Activated naive CD8-positive, alpha-beta T cell (primary cell): ENCODE results near the gene MEIS1.

Source experiments
- H3K27ac Mint-ChIP-seq: one replicate; pipeline ENCODE4 v1.8.0; 2021; ENCODE audit warnings: mixed read lengths
- H3K27me3 Mint-ChIP-seq: one replicate; pipeline ENCODE4 v1.8.0; 2021; ENCODE audit warnings: mixed read lengths
- H3K36me3 Mint-ChIP-seq: one replicate; pipeline ENCODE4 v1.8.0; 2021; ENCODE audit warnings: mixed read lengths
- H3K4me1 Mint-ChIP-seq: one replicate; pipeline ENCODE4 v1.8.0; 2021; ENCODE audit warnings: low read depth, mixed read lengths
- H3K4me3 Mint-ChIP-seq: one replicate; pipeline ENCODE4 v1.8.0; 2021; ENCODE audit warnings: mild to moderate bottlenecking, mixed read lengths
- H3K9me3 Mint-ChIP-seq: one replicate; pipeline ENCODE4 v1.8.0; 2021; ENCODE audit warnings: low read depth, mixed read lengths

MEIS1 gene

DNA sequence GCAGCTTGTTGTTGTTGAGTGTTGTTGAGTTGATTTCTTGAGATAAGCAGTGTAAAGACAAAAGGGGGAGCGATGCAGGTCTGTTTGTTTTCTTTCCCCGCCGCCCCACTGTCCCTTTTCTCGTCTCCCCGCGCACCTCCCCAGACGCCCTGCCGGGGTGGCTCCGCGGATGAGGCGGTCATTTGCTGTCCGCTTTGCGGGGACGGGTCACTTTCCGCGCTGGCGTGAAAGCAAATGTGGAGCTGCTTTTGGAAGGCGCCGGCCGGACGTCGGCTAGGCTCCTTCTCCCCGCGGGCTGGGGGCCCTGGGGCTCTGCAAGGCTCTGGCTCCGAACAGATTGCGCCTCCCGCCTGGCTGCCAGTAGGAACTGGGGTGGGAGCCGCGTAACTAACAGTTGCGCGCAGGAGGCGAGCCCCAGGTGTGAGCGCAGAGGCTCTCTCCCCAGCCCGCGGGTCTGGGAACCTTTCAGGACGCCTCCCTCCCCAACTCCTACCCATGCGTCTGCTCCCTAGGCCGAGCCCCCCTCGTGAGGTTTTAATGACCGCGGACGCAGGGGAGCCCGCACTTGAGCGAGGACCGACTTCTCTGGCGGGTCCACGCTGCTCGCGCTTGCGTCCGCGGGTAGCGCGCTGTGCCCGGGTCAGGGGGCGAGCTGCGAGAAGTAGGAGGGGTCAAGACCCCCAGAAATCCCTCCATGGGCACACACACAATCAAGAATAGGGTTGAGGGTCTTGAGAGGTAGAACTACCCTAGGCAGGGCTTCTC is 146.6 kb downstream of the MEIS1 start:
- Mint-ChIP-seq H3K36me3 (no peaks in the 10 kb centered on the region), H3K27me3 (peaks cover 32% of the 10 kb centered on the region), H3K4me3 (no peak overlapping the region), H3K27ac (no peak overlapping the region), H3K9me3 (no peaks in the 10 kb centered on the region), H3K4me1 (peaks cover 6% of the 10 kb centered on the region)

DNA sequence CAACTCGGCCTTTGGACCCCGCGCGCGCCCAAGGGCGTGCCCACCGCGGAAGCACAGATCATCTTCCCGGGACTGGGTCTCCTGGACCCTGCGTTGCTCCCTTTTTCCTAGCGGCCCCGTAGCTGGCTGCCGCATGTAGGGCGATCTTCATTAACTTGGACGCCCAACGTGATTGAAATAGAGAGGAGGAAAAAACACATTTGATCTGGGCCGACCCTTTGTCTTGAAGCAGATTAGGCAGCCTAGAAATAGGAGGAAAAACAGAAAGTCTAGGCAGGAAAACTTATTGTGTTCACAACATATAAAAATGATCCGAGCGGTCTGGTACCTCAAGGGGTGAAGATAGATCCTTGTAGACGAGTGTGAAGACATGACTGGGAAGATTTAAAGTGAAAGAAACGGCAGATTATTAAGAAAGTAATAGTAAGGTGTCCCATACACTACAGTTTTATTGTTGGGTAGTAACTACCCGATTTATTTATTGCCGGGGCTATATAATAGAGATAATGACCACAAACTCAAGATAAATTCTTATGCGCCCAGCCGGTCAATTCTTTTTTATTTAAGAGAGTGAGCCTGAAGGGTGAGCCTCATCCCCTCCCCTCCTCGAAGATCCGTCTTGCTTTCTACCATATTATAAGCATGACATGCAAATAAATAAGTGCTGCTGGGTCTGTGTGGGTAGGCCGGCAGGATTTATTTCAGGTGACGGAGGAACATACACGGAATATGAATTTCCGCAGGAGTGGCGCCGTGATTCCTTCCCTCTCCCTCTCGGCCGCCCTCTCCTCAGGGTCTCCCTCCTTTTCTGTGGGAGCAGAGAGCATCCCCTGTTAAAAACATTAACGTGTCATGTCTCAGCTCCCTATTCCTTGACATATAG is 147.4 kb downstream of the MEIS1 start:
- peaks cover 29% of the 10 kb centered on the region for H3K27me3 Mint-ChIP-seq
- no peak overlapping the region for H3K4me3 Mint-ChIP-seq
- no peaks in the 10 kb centered on the region for H3K9me3 Mint-ChIP-seq
- H3K36me3 Mint-ChIP-seq: no peaks in the 10 kb centered on the region
- H3K4me1 Mint-ChIP-seq: peaks cover 6% of the 10 kb centered on the region
- no peak overlapping the region for H3K27ac Mint-ChIP-seq

DNA sequence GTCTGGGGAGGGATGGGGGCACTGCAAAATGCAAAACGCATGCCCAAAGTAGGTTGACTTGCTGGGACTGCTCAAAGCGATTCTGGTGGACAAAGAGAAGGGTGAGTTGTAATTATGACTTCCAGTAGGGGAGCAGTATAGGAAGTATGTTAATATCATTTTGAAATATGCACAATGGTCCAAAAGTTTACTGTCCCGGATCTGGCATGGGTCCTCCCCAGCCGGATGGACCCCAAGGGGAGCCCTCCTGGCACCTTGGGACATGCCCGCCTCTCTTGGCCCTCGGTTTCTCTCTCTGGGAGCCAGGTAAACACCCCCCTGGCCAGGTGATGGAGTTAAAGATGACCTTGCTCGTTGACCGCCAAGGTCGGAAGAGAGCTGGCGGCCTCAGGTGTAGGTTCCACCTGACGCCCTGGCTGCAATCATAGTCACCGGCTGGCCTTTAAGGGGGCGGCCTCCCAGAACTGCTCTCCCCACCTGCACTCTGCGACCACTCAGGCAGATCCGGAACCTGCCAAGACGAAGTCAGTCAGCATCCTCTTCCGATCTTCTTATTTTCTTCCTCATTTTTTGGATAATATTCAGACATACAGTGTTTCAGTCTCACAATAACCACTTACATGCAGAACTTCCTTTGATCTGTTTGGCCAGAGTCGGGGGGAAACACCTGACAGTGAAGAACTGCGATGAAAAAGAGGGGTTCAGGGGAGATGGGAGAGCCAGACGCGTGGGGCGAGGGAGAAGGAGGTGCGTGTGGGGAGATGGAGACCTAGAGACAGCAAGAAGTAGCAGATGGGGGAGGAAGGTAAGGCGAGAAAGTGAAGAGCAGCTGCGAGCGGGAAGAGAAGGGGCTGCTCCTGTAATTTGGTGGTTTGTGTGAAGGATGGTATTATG is 148.3 kb downstream of the MEIS1 start:
- Mint-ChIP-seq H3K27ac (no peak overlapping the region), H3K4me3 (no peak overlapping the region), H3K9me3 (no peaks in the 10 kb centered on the region), H3K4me1 (peaks cover 6% of the 10 kb centered on the region), H3K36me3 (no peaks in the 10 kb centered on the region), H3K27me3 (peaks cover 25% of the 10 kb centered on the region)

DNA sequence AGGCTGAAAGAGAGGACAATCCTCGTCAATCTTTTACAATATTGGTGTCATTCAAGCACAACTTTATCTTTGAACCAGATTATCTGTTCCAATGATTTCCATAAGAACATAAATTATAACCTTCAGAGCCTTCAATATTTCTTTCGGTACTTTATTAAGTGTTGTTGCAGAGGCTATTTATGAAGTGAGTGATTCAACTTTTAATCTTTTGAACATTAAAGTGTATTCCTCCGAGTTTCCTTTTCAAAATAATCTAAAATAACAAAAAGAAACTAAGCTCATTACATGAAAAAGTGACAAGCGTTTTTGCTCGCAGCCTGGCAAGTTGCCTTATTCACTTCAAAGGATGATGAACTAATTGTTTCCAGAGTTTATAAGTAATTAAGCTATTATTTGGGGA is 149.0 kb downstream of the MEIS1 start:
- H3K4me3 Mint-ChIP-seq: no peak overlapping the region
- no peaks in the 10 kb centered on the region for H3K36me3 Mint-ChIP-seq
- peaks cover 6% of the 10 kb centered on the region for H3K4me1 Mint-ChIP-seq
- peaks cover 20% of the 10 kb centered on the region for H3K27me3 Mint-ChIP-seq
- no peaks in the 10 kb centered on the region for H3K9me3 Mint-ChIP-seq
- H3K27ac Mint-ChIP-seq: no peak overlapping the region

DNA sequence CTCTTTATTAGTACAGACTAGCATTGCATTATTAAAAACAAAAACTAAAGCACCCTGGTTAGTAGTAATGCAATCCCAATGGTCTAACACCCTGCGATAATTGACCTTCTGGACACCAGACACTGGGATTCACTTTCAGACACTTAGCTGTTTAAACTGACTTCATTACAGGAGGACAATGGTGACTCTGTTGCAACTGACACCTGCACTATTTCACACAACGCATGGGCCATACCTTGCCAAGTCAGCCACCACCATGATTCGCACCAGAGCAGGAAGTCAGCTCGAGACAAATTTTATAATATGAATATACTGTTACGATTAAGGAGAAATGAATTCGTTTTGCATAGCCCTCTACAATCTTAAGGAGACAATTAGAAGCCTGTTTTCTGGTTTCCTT is 150.7 kb downstream of the MEIS1 start:
- no peaks in the 10 kb centered on the region for H3K9me3 Mint-ChIP-seq
- H3K4me3 Mint-ChIP-seq: no peak overlapping the region

GRCh38 chr2:66587216-66587615 is 152.3 kb downstream of the MEIS1 start:
- Mint-ChIP-seq H3K4me3 (no peak overlapping the region), H3K9me3 (no peaks in the 10 kb centered on the region)

More for the DNA sequence above, 150.7 kb downstream of the MEIS1 start:
- Mint-ChIP-seq H3K36me3 (no peaks in the 10 kb centered on the region), H3K4me1 (peaks cover 6% of the 10 kb centered on the region), H3K27me3 (peaks cover 11% of the 10 kb centered on the region), H3K27ac (no peak overlapping the region)

DNA sequence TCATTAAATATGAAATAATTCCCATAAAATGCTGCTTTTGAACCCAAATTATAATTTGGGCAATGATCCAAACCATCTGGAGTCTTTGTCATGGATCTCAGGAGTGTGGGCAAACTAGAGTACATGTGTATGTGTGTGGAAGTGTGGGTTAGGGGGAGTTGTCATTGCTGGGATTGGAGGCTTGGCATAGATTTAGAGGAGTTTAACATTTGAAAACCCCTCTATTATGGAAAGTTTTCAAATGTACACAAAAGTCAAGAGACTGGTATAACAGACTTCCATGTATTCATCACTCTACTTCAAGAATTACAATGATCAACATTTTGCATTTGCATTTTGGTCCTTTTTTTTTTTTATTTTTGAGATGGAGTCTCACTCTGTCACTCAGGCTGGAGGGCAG is 159.1 kb downstream of the MEIS1 start:
- Mint-ChIP-seq H3K27me3 (peaks cover 4% of the 10 kb centered on the region), H3K9me3 (no peaks in the 10 kb centered on the region), H3K27ac (no peak overlapping the region), H3K4me3 (no peak overlapping the region), H3K4me1 (no peaks in the 10 kb centered on the region), H3K36me3 (no peaks in the 10 kb centered on the region)

More at GRCh38 chr2:66587216-66587615, 152.3 kb downstream of the MEIS1 start:
- H3K4me1 Mint-ChIP-seq: no peaks in the 10 kb centered on the region
- no peaks in the 10 kb centered on the region for H3K36me3 Mint-ChIP-seq
- no peak overlapping the region for H3K27ac Mint-ChIP-seq
- peaks cover 7% of the 10 kb centered on the region for H3K27me3 Mint-ChIP-seq

GRCh38 chr2:66595556-66595955 is 160.6 kb downstream of the MEIS1 start:
- Mint-ChIP-seq H3K27ac (no peak overlapping the region), H3K27me3 (peaks cover 5% of the 10 kb centered on the region), H3K36me3 (no peaks in the 10 kb centered on the region), H3K9me3 (no peaks in the 10 kb centered on the region), H3K4me1 (no peaks in the 10 kb centered on the region), H3K4me3 (no peak overlapping the region)

DNA sequence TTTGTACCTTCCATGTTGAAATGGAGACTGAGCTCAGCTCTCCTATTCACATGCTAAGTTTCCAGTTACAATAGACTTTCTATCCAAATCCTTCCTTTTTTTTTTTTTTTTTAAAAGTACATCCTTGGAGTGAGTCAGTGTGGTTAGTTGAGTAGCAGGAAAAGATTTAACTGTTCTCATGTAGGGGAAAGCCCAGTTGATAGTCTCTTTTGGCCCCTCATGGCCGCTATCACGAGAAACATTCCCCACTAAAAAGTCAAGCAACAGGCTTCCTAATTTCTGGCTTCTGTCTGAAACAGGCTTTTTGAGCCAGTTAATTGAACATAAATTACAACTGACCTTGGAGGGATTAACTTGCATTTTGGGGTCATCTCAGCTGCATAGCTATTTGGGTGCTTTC is 161.3 kb downstream of the MEIS1 start:
- H3K36me3 Mint-ChIP-seq: no peaks in the 10 kb centered on the region
- no peaks in the 10 kb centered on the region for H3K9me3 Mint-ChIP-seq
- H3K27ac Mint-ChIP-seq: no peak overlapping the region
- peaks cover 5% of the 10 kb centered on the region for H3K27me3 Mint-ChIP-seq
- no peak overlapping the region for H3K4me3 Mint-ChIP-seq
- H3K4me1 Mint-ChIP-seq: no peaks in the 10 kb centered on the region

- H3K4me1 Mint-ChIP-seq: no peaks in the 10 kb centered on the region
- peaks cover 1% of the 10 kb centered on the region for H3K27me3 Mint-ChIP-seq
- no peak overlapping the region for H3K27ac Mint-ChIP-seq
- H3K36me3 Mint-ChIP-seq: no peaks in the 10 kb centered on the region
- H3K4me3 Mint-ChIP-seq: no peak overlapping the region
- peaks cover 3% of the 10 kb centered on the region for H3K9me3 Mint-ChIP-seq
These were observed 166.7 kb downstream of the MEIS1 start for GRCh38 chr2:66601624-66602023.

GRCh38 chr2:66602341-66602740 is 167.4 kb downstream of the MEIS1 start:
- no peaks in the 10 kb centered on the region for H3K36me3 Mint-ChIP-seq
- H3K4me3 Mint-ChIP-seq: no peak overlapping the region
- H3K27me3 Mint-ChIP-seq: peaks cover 1% of the 10 kb centered on the region
- H3K4me1 Mint-ChIP-seq: no peaks in the 10 kb centered on the region
- no peak overlapping the region for H3K27ac Mint-ChIP-seq
- peaks cover 3% of the 10 kb centered on the region for H3K9me3 Mint-ChIP-seq

DNA sequence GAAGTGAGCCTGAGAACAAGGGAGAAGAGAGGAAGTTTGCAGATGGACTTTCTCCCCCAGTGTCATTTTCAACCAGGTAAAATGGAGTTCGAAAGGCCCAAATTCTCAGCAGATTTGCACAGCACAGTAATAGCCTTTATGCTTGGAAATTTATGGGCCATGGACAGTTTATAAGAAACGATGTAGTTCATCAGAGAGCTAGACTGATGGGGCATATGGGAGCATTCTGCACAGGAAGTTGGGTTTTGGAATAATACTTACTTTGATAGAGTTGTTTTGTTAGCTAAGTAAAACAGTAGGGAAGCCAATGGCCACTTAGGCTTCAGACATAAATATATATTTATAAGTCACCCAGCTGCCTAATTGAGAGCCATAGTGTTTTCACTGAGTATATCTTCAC is 169.4 kb downstream of the MEIS1 start:
- H3K27me3 Mint-ChIP-seq: peaks cover under 1% of the 10 kb centered on the region
- no peaks in the 10 kb centered on the region for H3K36me3 Mint-ChIP-seq
- no peaks in the 10 kb centered on the region for H3K4me1 Mint-ChIP-seq
- H3K27ac Mint-ChIP-seq: no peak overlapping the region
- H3K4me3 Mint-ChIP-seq: no peak overlapping the region
- peaks cover 3% of the 10 kb centered on the region for H3K9me3 Mint-ChIP-seq

DNA sequence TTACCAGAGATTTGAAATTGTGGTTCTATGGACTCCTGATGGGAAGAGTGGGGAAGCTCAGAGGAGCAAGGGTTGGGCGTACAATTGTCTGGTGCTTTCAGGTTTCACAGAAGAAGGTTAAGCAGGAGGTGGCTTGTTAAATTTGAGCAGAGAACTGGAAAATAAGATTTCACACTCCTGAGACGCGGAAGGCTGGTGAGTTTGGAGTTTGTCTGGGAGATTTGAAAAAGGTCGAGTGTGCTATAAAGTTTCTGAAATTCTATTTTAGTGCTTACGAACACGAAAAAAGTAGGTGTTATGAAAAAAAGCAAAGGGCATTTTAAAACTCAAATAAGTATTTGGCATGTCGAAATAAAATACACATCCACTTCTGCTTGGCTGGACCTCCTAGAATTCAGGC is 170.1 kb downstream of the MEIS1 start:
- Mint-ChIP-seq H3K4me3 (no peak overlapping the region), H3K27ac (no peak overlapping the region), H3K9me3 (peaks cover 3% of the 10 kb centered on the region), H3K4me1 (no peaks in the 10 kb centered on the region), H3K36me3 (no peaks in the 10 kb centered on the region), H3K27me3 (no peaks in the 10 kb centered on the region)

- H3K27me3 Mint-ChIP-seq: no peaks in the 10 kb centered on the region
- no peaks in the 10 kb centered on the region for H3K4me1 Mint-ChIP-seq
- no peaks in the 10 kb centered on the region for H3K36me3 Mint-ChIP-seq
- no peak overlapping the region for H3K4me3 Mint-ChIP-seq
- no peak overlapping the region for H3K27ac Mint-ChIP-seq
- H3K9me3 Mint-ChIP-seq: peaks cover 3% of the 10 kb centered on the region
These were observed 172.2 kb downstream of the MEIS1 start for GRCh38 chr2:66607152-66607551.
